Thymus (tissue), 11 donors: ENCODE results near the gene DLX5. TPM values are rescaled to one million over a fixed set of nuclear protein-coding genes. Genes with fewer than 3 reads are reported as not detected.

Experiments
- DNase-seq, 9 donors: peaks; one replicate each; pipeline ENCODE4 v3.0.0-alpha.2; 2013; ENCODE audit warnings: low spot score in 9 of 9, low read depth in 6 of 9, missing footprints in 1 of 9
- H3K27ac ChIP-seq, 2 donors: one replicate each; pipeline ENCODE4 v1.5.1; 2013; ENCODE audit warnings: control low read depth in 1 of 2, low read depth in 1 of 2, low read length in 1 of 2, mild to moderate bottlenecking in 1 of 2, moderate library complexity in 1 of 2
- H3K27me3 ChIP-seq, 2 donors: one replicate each; pipeline ENCODE4 v1.5.1; 2013; ENCODE audit warnings: low read length in 1 of 2; ENCODE audit not compliant: control insufficient read depth in 2 of 2, insufficient read depth in 1 of 2
- H3K36me3 ChIP-seq, 2 donors: one replicate each; pipeline ENCODE4 v1.5.1; 2013; ENCODE audit warnings: low read length in 1 of 2, mild to moderate bottlenecking in 1 of 2, moderate library complexity in 1 of 2; ENCODE audit not compliant: control insufficient read depth in 2 of 2, insufficient read depth in 2 of 2
- H3K4me1 ChIP-seq, 2 donors: one replicate each; pipeline ENCODE4 v1.5.1; 2013; ENCODE audit warnings: low read length in 2 of 2; ENCODE audit not compliant: control insufficient read depth in 2 of 2, insufficient read depth in 2 of 2
- H3K4me3 ChIP-seq, 2 donors: one replicate each; pipeline ENCODE4 v1.5.1; 2013; ENCODE audit warnings: low read length in 2 of 2, control low read depth in 1 of 2, mild to moderate bottlenecking in 1 of 2
- H3K9me3 ChIP-seq, 2 donors: one replicate each; pipeline ENCODE4 v1.5.1; 2013; ENCODE audit warnings: low read length in 1 of 2, mild to moderate bottlenecking in 1 of 2; ENCODE audit not compliant: control insufficient read depth in 2 of 2, insufficient read depth in 1 of 2
- WGBS: extraction: QIAGEN DNeasy Blood & Tissue Kit; methylation state at CpG from one replicate; pipeline ENCODE4 v1.1.7; 2013; 5-methylcytosine and 5-hydroxymethylcytosine counted together
- polyA plus RNA-seq: library from polyadenylated mRNA; stranded (reverse); fragments of 200-250 nt; gene quantifications from one replicate; pipeline ENCODE4 v1.2.3, GENCODE V29; 2013
- total RNA-seq: library from RNA; stranded (reverse); fragments of 120-200 nt; gene quantifications from one replicate; pipeline ENCODE4 v1.2.4, GENCODE V29; 2013
- donor health status: healthy.

The DLX5 gene
- total and polyA plus RNA-seq, 2 donors: 0.66 to 9.0 TPM

GRCh38 chr7:97018791-97019531 lies 5.7 kb downstream of the DLX5 start:
- Histone ChIP-seq H3K4me3 (no peak overlapping the region), H3K4me1 (peaks cover 0 to 7% of the 10 kb centered on the region in 2 donors), H3K27me3 (peaks cover 84 to 100% of the 10 kb centered on the region in 2 donors), H3K9me3 (peaks cover 0 to 14% of the 10 kb centered on the region in 2 donors), H3K27ac (no peak overlapping the region), H3K36me3 (no peaks in the 10 kb centered on the region)
- 10% methylated on average over 19 of the region's 19 CpGs for WGBS
- DNase-seq: no peak

- H3K27me3 ChIP-seq: peaks cover 84 to 100% of the 10 kb centered on the region in 2 donors
- H3K27ac ChIP-seq: no peak overlapping the region
- H3K9me3 ChIP-seq: peaks cover 0 to 14% of the 10 kb centered on the region in 2 donors
- peaks cover 0 to 7% of the 10 kb centered on the region in 2 donors for H3K4me1 ChIP-seq
- H3K36me3 ChIP-seq: no peaks in the 10 kb centered on the region
- WGBS: 8% methylated on average over 22 of the region's 22 CpGs
- H3K4me3 ChIP-seq: no peak overlapping the region
- no peak for DNase-seq
Measured at GRCh38 chr7:97018126-97018601, 6.5 kb downstream of the DLX5 start.

GRCh38 chr7:97017192-97018125 lies 7.2 kb downstream of the DLX5 start:
- peaks cover 0 to 7% of the 10 kb centered on the region in 2 donors for H3K4me1 ChIP-seq
- H3K4me3 ChIP-seq: no peak overlapping the region
- H3K36me3 ChIP-seq: no peaks in the 10 kb centered on the region
- H3K27ac ChIP-seq: no peak overlapping the region
- H3K27me3 ChIP-seq: peaks cover 88 to 100% of the 10 kb centered on the region in 2 donors
- DNase-seq: no peak
- peaks cover 0 to 14% of the 10 kb centered on the region in 2 donors for H3K9me3 ChIP-seq
- 8% methylated on average over 37 of the region's 37 CpGs for WGBS

- 4% methylated on average over 55 of the region's 55 CpGs for WGBS
- Histone ChIP-seq H3K36me3 (no peaks in the 10 kb centered on the region), H3K9me3 (peaks cover 0 to 14% of the 10 kb centered on the region in 2 donors), H3K27me3 (peaks cover 86 to 100% of the 10 kb centered on the region in 2 donors), H3K4me3 (no peak overlapping the region), H3K27ac (no peak overlapping the region), H3K4me1 (peaks cover 0 to 3% of the 10 kb centered on the region in 2 donors)
- DNase-seq: no peak
Measured at GRCh38 chr7:97016381-97017191, 8.0 kb downstream of the DLX5 start.

- Histone ChIP-seq H3K36me3 (no peaks in the 10 kb centered on the region), H3K4me1 (peaks cover 0 to 2% of the 10 kb centered on the region in 2 donors), H3K4me3 (no peak overlapping the region), H3K27me3 (peaks cover 80 to 100% of the 10 kb centered on the region in 2 donors), H3K9me3 (peaks cover 0 to 13% of the 10 kb centered on the region in 2 donors), H3K27ac (no peak overlapping the region)
- DNase-seq: no peak
- 6% methylated on average over 12 of the region's 12 CpGs for WGBS
Measured at GRCh38 chr7:97015756-97016380, 8.8 kb downstream of the DLX5 start.

- peaks cover 78 to 100% of the 10 kb centered on the region in 2 donors for H3K27me3 ChIP-seq
- H3K4me1 ChIP-seq: peaks cover 0 to 2% of the 10 kb centered on the region in 2 donors
- no peaks in the 10 kb centered on the region for H3K36me3 ChIP-seq
- H3K27ac ChIP-seq: no peak overlapping the region
- DNase-seq: no peak
- H3K9me3 ChIP-seq: peaks cover 0 to 8% of the 10 kb centered on the region in 2 donors
- WGBS: 18% methylated on average over 3 of the region's 3 CpGs
- no peak overlapping the region for H3K4me3 ChIP-seq
Measured at GRCh38 chr7:97015279-97015678, 9.4 kb downstream of the DLX5 start.

GRCh38 chr7:97014145-97014750 lies 10.4 kb downstream of the DLX5 start:
- peaks cover 0 to 2% of the 10 kb centered on the region in 2 donors for H3K4me1 ChIP-seq
- no peak overlapping the region for H3K27ac ChIP-seq
- H3K36me3 ChIP-seq: no peaks in the 10 kb centered on the region
- whole genome bisulfite sequencing: 18% methylated on average over 5 of the region's 5 CpGs
- H3K4me3 ChIP-seq: no peak overlapping the region
- H3K9me3 ChIP-seq: peaks cover 0 to 8% of the 10 kb centered on the region in 2 donors
- no peak for DNase-seq
- H3K27me3 ChIP-seq: peaks cover 71 to 100% of the 10 kb centered on the region in 2 donors

GRCh38 chr7:97013845-97014134 lies 10.8 kb downstream of the DLX5 start:
- Histone ChIP-seq H3K36me3 (no peaks in the 10 kb centered on the region), H3K4me1 (peaks cover 0 to 2% of the 10 kb centered on the region in 2 donors), H3K4me3 (no peak overlapping the region), H3K9me3 (peaks cover 0 to 8% of the 10 kb centered on the region in 2 donors), H3K27ac (no peak overlapping the region), H3K27me3 (peaks cover 69 to 100% of the 10 kb centered on the region in 2 donors)
- 21% methylated on average over 1 of the region's 1 CpG for WGBS
- no peak for DNase-seq
